Ovary (tissue), 9 donors: ENCODE results near the gene GPR137B. TPM values are rescaled to one million over a fixed set of nuclear protein-coding genes. Genes with fewer than 3 reads are reported as not detected.

ENCODE experiments used
- DNase-seq, 5 donors: peaks; one replicate each; pipeline ENCODE4 v3.0.0-alpha.2; 2019 to 2020
- H3K27ac ChIP-seq, 2 donors: fragments of 200-600 bp; one replicate each; pipeline versions ENCODE4 v1.5.1 to v1.8.0; 2019 to 2022
- H3K27me3 ChIP-seq: fragments of 200-600 bp; one replicate; pipeline ENCODE4 v1.8.0; 2022
- H3K36me3 ChIP-seq: fragments of 200-600 bp; sonication (generic); one replicate; pipeline ENCODE4 v1.5.1; 2019
- H3K4me1 ChIP-seq: one replicate; pipeline ENCODE4 v1.8.1; 2013; ENCODE audit warnings: mild to moderate bottlenecking, moderate library complexity; ENCODE audit not compliant: insufficient read depth
- H3K4me3 ChIP-seq: fragments of 200-600 bp; sonication (generic); one replicate; pipeline ENCODE4 v1.5.1; 2017
- H3K9me3 ChIP-seq, 2 donors: fragments of 200-600 bp in 1 of 2; sonication (generic) in 1 of 2; one replicate each; pipeline versions ENCODE4 v1.5.1 to v1.8.1; 2013 to 2019; ENCODE audit warnings: mild to moderate bottlenecking in 1 of 2, moderate library complexity in 1 of 2
- EP300 ChIP-seq: sonication (generic); formaldehyde crosslinking; IDR thresholded peaks from one replicate; pipeline ENCODE4 v1.6.1; 2017; ENCODE audit warnings: antibody characterized with exemption
- POLR2A ChIP-seq: fragments of 450-650 bp; IDR thresholded peaks from one replicate; pipeline ENCODE4 v1.6.1; 2017; ENCODE audit warnings: antibody characterized with exemption, mild to moderate bottlenecking, moderate library complexity
- WGBS, 3 donors: extraction: QIAGEN DNeasy Blood & Tissue Kit in 1 of 3; methylation state at CpG; one replicate each; pipeline versions ENCODE4 v1.1.5 to v1.1.7; 2013 to 2017; 5-methylcytosine and 5-hydroxymethylcytosine counted together
- intact Hi-C, 4 donors: fragments of 100-400 bp; cut with DNase I; formaldehyde crosslinking; loops; one replicate each; pipeline versions ENCODE4 v1.11.0 to v1.15.1; 2022 to 2023
- polyA plus RNA-seq, 2 donors: library from polyadenylated mRNA; stranded (reverse); fragments of 200-250 nt in 1 of 2; fragments of 350-450 nt in 1 of 2; fragmentation: Illumina TruSeq in 1 of 2; extraction: RNeasy Lipid Tissue Mini Kit (QIAGEN cat#74804) in 1 of 2; gene quantifications; one replicate each; pipeline ENCODE4 v1.2.3, GENCODE V29; 2013 to 2014
- total RNA-seq, 7 donors: library from RNA; depleted of rRNA in 2 of 7; stranded (reverse); fragments of >200 nt in 2 of 7; fragmentation: NEBNext Ultra II Directional in 3 of 7; extraction: Animal tissue kit (Norgen Biotek cat#: 25700) in 3 of 7; gene quantifications; one replicate each; pipeline versions ENCODE4 v1.1.0 to v1.2.4, GENCODE V29; 2016 to 2023
- TF ChIP-seq, protein P1 (sequence below), 3 donors: fragments of 450-650 bp in 2 of 3; fragments of 200-600 bp in 1 of 3; IDR thresholded peaks; one replicate each; pipeline versions ENCODE4 v1.5.1 to v1.8.0; 2016 to 2022; ENCODE audit warnings: antibody characterized with exemption in 3 of 3, mild to moderate bottlenecking in 1 of 3
- donor health status: DM: no; HTN: no; CAD: no; lungs with moderate emphysema.
- donor health status: DM: no; HTN: no; CAD: no.
- donor health status: Bipolar disorder and iron deficiency.
- donor health status: DM: yes; HTN: yes; CAD: no.
- donor health status: DM: no; HTN: no; CAD: no.
- donor health status: DM: yes; HTN: yes; CAD: no.

GPR137B gene
- total and polyA plus RNA-seq, 9 donors = 10.8 to 35.2 (median 13.7) TPM

DNA sequence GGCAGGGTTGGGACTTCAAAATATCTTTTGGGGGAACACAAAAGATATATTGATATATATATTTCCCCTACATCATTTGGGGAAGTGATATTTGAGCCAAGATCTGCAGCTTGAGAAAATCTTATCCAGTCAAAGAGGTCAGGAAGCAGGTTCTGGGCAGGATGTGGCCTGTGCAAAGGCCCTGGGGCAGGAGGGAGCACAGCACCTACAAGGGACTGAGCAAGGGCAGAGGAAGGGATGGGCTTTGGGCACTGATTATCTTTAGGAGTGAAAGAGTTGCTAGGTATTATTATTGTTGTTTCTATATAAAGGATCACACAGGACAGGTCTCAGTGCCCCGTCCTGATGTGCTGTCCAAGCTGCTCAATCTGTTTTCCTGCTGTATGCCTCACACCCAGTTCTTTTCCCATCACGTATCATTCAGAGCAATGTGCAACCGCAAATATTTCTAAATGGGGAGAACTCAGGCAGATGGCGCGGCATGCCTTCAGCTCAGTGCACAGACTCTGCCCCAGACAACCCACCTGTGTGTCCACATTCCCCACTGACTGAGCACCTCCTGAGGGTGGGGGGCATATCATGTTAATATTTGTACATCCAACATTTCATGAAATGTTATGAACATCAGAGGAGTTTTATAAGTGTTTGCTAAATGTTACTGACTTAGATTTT is 28.1 kb upstream of the GPR137B start:
- DNase-seq = no peak
- intact Hi-C loops = loop anchor here in 2 of 4 donors (10.0 kb wide), 2 partner anchors 371 to 1451 kb away; no protein-coding TSS in a partner anchor

DNA sequence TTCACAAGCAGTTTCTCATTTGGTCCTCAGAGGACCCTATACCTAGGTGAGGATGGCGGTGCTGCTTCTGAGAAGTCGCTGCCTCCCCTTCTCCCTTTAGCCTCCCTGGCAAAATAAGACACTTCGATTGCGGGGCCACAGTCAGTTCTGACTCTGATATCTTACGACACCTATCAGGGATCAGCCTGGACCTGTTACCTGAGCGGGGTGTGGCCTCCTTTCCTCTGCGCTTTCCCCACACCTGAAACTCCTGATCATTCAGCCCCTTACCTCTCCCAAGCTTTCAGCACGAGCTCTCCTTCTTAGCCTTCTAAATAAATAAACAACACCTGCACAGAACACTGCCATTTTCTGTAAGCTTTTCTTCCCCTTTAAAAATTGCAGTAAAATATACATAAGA is 24.6 kb upstream of the GPR137B start:
- H3K36me3 ChIP-seq = no peaks in the 10 kb centered on the region
- TF ChIP-seq POLR2A = no peak
- TF ChIP-seq, protein P1, sequence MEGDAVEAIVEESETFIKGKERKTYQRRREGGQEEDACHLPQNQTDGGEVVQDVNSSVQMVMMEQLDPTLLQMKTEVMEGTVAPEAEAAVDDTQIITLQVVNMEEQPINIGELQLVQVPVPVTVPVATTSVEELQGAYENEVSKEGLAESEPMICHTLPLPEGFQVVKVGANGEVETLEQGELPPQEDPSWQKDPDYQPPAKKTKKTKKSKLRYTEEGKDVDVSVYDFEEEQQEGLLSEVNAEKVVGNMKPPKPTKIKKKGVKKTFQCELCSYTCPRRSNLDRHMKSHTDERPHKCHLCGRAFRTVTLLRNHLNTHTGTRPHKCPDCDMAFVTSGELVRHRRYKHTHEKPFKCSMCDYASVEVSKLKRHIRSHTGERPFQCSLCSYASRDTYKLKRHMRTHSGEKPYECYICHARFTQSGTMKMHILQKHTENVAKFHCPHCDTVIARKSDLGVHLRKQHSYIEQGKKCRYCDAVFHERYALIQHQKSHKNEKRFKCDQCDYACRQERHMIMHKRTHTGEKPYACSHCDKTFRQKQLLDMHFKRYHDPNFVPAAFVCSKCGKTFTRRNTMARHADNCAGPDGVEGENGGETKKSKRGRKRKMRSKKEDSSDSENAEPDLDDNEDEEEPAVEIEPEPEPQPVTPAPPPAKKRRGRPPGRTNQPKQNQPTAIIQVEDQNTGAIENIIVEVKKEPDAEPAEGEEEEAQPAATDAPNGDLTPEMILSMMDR (IDR thresholded peaks at IDR 0.05) = no peak
- TF ChIP-seq EP300 = no peak

More for the DNA sequence above, 28.1 kb upstream of the GPR137B start:
- H3K9me3 ChIP-seq = no peaks in the 10 kb centered on the region
- TF ChIP-seq, protein P1 (IDR thresholded peaks at IDR 0.05) = no peak
- H3K27me3 ChIP-seq = no peaks in the 10 kb centered on the region
- H3K4me3 ChIP-seq = no peak overlapping the region
- no peak overlapping the region for H3K27ac ChIP-seq
- no peaks in the 10 kb centered on the region for H3K36me3 ChIP-seq
- H3K4me1 ChIP-seq = no peaks in the 10 kb centered on the region
- WGBS, 3 donors = 87 to 95% (median 94%) methylated on average over 5 of the region's 5 CpGs

DNA sequence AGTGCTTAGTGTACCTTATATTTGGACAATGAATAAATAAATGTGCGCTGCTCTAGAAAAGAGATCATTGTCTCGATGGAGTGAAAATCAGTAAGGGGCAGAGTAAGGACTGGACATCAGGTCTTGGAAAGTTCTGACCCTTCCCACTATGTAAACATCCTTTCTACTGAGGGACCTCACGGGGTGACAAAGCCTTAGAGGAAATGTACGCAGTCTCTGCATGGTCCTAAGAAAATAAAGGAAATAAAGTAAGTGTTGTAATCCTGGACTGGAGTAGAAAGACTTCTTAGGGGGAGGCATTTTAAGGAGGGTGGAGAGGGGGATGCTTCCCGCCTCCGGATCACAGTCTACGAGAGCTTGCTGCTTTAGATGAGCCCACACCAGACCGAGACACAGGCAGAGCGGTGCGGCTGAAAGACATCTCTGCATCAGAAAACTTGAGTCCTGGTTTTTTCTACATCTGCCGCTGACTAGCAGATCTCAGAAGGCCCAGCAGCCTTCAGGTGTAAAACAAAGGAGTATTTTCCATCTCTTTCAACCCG is 22.3 kb upstream of the GPR137B start:
- intact Hi-C loops = loop anchor here in 2 of 4 donors (10.0 kb wide), 2 partner anchors 365 to 1445 kb away; no protein-coding TSS in a partner anchor
- no peak overlapping the region for H3K27ac ChIP-seq
- no peaks in the 10 kb centered on the region for H3K4me1 ChIP-seq
- TF ChIP-seq EP300 (no peak), POLR2A (no peak)
- TF ChIP-seq, protein P1 (IDR thresholded peaks at IDR 0.05) = no peak
- no peak overlapping the region for H3K4me3 ChIP-seq
- H3K27me3 ChIP-seq = no peaks in the 10 kb centered on the region
- WGBS, 3 donors = 70 to 79% (median 76%) methylated on average over 12 of the region's 12 CpGs
- H3K36me3 ChIP-seq = no peaks in the 10 kb centered on the region
- H3K9me3 ChIP-seq = no peaks in the 10 kb centered on the region
- no peak for DNase-seq

More for the DNA sequence above, 24.6 kb upstream of the GPR137B start:
- 82 to 85% (median 84%) methylated on average over 8 of the region's 8 CpGs for WGBS, 3 donors
- H3K27ac ChIP-seq = no peak overlapping the region
- H3K4me3 ChIP-seq = no peak overlapping the region
- DNase-seq = no peak
- no peaks in the 10 kb centered on the region for H3K9me3 ChIP-seq
- H3K4me1 ChIP-seq = no peaks in the 10 kb centered on the region
- intact Hi-C loops = loop anchor here in 2 of 4 donors (10.0 kb wide), 2 partner anchors 367 to 1447 kb away; no protein-coding TSS in a partner anchor
- H3K27me3 ChIP-seq = no peaks in the 10 kb centered on the region

DNA sequence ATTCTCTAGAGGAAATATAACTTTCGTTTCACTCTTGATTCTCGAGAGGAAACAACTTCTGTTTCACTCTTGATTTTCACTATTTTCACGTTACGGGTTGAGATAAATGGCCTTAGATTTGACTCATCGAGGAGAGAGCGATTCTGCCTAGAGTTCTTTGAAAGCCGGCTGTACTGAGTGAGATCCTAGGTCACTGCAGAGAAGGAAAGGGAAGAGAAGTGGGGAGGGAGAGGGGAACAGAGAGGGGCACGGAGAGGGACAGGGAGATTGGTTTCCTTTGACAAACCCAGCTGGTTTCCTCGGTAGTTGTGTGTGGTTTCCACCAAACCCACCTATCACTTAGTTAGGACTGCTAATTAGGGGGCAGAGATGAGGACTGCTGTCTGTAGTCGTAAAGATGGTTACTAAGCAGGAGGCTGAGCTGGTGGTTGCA is 21.6 kb upstream of the GPR137B start:
- no peaks in the 10 kb centered on the region for H3K4me1 ChIP-seq
- no peak overlapping the region for H3K4me3 ChIP-seq
- H3K9me3 ChIP-seq = no peaks in the 10 kb centered on the region
- WGBS, 3 donors = 69 to 79% (median 77%) methylated on average over 10 of the region's 10 CpGs
- intact Hi-C loops = no loop called here
- no peak for TF ChIP-seq EP300
- TF ChIP-seq POLR2A = no peak
- TF ChIP-seq, protein P1 (IDR thresholded peaks at IDR 0.05) = no peak
- DNase-seq = no peak
- no peak overlapping the region for H3K27ac ChIP-seq
- H3K36me3 ChIP-seq = no peaks in the 10 kb centered on the region
- no peaks in the 10 kb centered on the region for H3K27me3 ChIP-seq
